Measurements from ENCODE around the gene ATP9A.

- TF ChIP-seq CTCF (conservative IDR thresholded peaks at IDR 0.05) (no peak), EZH2 (IDR thresholded peaks at IDR 0.05; ENCODE audit: low read depth) (no peak)
These were observed 158.9 kb downstream of the ATP9A start for GRCh38 chr20:51609251-51609650.
